HEK293T (cell line): Measurements from ENCODE around the gene RBM15B.

Experiments used
- CTBP1 ChIP-seq: fragments of 450-650 bp; IDR thresholded peaks from 2 replicates; pipeline ENCODE4 v1.6.1; 2016; ENCODE audit warnings: borderline replicate concordance
- FOXA1 ChIP-seq: fragments of 450-650 bp; IDR thresholded peaks from 2 replicates; pipeline ENCODE4 v1.6.1; 2016; ENCODE audit warnings: mild to moderate bottlenecking
- LEF1 ChIP-seq: fragments of 450-650 bp; IDR thresholded peaks from 2 replicates; pipeline ENCODE4 v1.6.1; 2017; ENCODE audit warnings: mild to moderate bottlenecking, borderline replicate concordance
- TARDBP ChIP-seq: fragments of 450-650 bp; IDR thresholded peaks from 2 replicates; pipeline ENCODE4 v1.6.1; 2016

DNA sequence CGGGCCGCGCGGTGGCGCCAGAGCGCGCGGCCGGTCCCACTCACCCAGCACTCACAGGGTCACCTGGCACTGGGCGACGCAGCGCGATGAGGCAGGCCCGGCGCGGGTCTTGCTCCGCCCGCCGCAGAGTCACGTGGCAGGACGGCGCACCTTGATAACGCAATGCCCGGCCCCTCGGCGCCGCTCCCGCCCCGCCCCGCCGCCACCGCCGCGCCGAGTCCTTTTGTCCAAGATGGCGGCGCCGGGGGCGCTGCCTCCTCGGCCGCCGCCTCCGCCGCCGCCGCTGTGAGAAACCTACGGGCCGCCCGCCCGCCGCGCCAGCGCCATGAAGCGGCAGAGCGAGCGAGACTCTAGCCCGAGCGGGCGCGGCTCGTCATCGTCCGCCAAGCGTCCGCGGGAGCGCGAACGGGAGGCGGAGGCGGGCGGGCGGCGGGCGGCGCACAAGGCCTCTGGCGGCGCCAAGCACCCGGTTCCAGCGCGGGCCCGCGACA lies at the start of gene RBM15B:
- TF ChIP-seq LEF1 (no peak), CTBP1 (no peak), TARDBP (no peak), FOXA1 (no peak)
